ENCODE measurements around the gene ZNF567.

DNA sequence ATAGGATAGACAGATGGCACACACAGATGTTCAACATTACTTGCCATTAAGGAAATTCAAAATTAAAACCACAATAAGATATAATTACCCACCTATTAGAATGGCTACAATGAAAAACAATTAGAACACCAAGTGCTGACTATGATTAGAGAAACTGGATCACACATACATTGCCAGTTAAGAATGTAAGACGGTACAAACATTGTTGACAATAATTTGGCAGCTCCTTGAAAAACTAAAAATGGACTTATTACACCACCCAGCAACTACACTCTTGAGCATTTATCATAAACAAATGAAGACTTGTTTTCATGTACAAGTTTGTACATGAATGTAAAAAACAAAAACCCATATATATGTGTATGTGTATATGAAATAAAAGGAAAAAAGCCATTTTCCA lies 34.5 kb upstream of the ZNF567 start:
- TF ChIP-seq POLR2A (IDR thresholded peaks at IDR 0.05; ENCODE audit: low read length) (no peak), GATA1 (IDR thresholded peaks at IDR 0.05; ENCODE audit: low read depth, low read length) (no peak)
